HG03378 (cell line): ENCODE data around the gene DDN.

ENCODE experiments used
- ATAC-seq: cut with Tn5 transposase; IDR thresholded peaks from one replicate; pipeline ENCODE4 v1.9.1; 2021; ENCODE audit warnings: mild to moderate bottlenecking, moderate library complexity; ENCODE audit not compliant: unreplicated experiment

The DDN gene

DNA sequence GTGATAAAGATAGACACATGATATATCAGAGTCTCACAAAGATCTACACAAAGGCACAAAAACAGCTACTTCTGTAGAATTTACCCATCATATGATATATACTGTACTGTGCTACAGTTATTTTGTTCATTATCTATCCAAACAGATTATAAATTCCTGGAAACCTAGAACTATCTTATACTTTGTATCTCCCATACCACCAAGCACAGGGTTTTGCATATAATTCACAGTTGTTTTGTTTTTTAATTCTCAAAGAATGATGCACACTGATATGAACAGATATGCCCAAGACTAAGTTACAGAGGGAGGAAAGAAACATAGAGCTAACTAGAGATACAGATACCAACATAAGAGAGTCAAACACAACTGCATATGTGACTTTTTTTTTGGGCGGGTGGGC is 16.0 kb upstream of the DDN start:
- no peak for ATAC-seq

DNA sequence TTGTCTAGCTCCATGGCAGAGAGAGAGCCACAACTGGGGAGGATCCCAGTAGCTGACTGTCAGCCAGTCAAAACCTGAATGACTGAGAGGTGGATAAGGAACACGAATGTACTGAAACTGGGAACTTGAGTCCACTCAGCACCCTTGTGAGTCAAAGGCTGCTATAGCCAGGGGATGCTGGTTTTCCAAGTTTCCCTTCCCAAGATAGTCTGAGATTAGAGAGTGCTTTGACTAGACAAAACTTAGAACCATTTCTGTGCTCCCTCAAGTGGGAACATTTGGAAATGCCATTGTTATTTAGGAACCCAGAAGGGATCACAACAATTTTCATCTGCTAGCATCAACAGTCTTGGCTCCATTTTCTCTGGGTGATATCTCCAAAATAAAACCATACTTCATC is 15.4 kb upstream of the DDN start:
- ATAC-seq = no peak

DNA sequence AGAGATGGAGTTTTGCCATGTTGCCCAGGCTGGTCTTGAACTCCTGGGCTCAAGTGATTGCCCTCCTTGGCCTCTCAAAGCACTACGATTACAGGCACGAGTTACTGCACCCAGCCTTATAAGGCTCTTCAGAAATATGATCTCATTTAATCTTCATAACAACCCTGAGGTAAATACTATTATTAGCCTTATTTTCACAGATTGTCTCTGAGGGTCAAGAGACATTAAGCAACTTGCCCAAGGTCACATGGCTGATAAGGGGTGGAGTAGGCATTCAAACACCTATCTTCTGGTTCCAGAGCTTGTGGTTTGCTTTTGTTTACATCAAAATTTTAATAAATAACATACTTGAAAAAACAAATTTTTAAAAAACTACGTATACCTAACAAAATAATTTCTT is 14.3 kb upstream of the DDN start:
- no peak for ATAC-seq

DNA sequence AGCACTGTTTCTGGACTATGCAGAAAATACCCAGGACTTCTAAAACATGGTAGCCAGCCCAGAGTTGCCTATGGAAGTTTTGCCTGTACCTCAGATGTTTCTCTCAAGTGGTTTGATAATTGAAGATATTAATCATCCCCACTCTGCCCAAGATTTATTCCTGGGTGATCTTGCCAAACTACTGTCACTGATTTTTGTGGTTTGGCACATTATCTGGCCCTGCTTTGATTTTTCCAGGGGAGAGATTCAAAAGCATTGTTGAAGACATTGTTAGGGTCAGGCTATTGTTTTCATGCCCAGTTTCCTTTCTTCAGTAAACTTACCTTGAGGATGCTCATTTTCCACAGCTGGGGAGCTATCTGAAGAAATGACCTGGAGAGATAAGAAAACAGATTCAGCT is 13.6 kb upstream of the DDN start:
- ATAC-seq = no peak

DNA sequence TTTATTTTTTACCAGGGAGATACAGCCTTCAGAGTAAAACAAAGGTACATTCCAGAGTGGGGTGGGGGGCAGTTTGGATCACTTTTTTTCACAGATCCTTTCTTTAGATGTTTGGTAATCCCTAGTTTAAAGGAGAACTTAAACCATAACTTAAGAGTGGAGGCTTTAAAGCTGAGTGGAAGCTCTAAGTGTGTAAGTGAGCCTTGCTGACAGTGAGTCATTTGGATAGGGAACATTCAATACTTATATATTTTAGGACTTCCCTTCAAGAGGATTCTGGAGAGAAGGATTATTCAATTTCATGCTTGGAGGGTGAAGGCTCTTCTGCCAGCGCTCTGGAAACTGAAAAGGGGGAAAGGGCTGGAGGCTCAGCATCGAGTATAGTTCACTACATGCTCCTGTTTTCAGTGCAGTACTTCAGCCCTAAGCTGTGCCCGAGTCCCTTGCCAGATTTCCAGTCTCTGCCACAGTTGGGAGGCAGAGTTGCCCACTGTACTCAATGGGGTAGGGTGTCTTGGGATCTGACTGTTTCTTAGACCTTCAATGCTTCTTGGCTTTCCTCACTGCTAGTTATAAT is 11.0 kb upstream of the DDN start:
- no peak for ATAC-seq

DNA sequence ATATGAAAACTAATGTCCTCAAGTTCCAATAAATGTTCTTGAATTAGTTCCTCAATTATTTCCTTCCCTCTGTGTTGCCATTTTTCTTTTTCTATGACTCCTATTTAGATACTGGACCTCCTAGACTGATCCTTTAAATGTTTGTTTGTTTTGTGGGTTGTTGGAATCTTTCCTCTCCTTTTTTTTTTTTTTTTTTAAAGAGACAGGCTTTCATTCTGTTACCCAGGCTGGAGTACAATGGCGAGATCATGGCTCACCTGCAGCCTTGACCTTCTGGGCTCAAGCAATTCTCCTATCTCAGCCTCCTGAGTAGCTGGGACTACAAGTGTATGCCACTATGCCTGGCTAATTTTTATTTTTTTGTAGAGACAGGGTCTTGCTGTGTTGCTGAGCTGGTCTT is 9.8 kb upstream of the DDN start:
- ATAC-seq = no peak

DNA sequence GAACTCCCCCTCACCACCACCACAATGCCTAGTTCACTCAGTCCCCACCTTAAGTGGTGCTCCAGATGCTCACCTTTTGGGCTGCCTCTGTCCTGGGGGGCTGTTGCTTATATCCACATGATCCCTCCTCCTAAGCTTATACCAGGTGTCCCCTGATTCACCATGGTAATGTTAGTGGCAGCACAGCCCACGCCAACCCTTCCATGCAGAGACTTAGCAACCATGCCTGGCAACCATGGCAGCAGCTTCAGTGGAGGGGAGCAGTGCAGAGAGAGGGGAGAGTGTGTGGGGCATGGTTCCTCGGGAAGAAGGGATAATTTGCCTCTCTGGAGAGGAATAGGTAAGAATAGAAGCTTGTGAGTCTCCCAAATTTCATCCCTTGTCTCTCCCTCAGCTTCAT is 1.2 kb upstream of the DDN start:
- ATAC-seq = no peak

DNA sequence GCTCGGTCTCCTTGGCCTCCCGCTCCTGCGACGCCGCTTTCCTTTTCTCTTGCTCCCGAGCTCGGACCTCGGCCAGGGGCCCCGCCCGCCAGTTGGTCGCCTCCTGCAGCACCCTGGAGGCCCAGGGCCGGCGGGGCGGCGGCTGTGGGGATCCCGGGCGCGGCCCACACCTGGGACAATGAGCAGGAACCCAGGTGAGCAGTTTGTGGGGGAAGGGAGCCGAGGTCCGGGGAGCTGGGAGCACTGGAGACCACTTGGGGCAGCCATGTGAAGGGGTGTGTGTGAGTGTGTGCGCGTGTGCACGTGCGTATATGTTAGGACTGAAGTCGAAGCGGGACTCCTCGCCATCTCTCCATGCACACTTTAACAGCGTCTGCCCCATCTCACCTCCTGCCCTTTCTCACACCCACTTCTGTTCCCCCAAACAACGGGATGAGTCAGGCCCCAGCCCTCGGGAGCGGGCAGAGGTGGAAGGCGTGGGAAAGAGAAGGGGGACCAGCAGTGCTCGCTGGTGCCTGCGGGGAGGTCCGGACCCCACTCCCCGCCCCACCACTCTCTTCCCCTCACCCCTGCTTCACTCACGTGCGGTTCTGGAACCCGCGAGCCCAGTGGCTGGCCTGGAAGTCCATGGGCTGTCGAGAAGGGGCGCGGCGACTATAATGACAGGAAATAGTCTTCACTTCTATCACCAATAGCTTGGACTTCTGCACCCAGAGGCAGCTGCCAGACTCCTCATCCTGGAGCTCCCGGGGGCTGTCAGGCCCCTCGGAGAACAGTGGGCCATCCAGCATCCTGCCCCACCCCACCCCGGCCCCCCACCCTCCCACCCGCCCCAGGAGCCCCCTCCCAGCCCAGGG is 450 bp downstream of the DDN start:
- no peak for ATAC-seq

DNA sequence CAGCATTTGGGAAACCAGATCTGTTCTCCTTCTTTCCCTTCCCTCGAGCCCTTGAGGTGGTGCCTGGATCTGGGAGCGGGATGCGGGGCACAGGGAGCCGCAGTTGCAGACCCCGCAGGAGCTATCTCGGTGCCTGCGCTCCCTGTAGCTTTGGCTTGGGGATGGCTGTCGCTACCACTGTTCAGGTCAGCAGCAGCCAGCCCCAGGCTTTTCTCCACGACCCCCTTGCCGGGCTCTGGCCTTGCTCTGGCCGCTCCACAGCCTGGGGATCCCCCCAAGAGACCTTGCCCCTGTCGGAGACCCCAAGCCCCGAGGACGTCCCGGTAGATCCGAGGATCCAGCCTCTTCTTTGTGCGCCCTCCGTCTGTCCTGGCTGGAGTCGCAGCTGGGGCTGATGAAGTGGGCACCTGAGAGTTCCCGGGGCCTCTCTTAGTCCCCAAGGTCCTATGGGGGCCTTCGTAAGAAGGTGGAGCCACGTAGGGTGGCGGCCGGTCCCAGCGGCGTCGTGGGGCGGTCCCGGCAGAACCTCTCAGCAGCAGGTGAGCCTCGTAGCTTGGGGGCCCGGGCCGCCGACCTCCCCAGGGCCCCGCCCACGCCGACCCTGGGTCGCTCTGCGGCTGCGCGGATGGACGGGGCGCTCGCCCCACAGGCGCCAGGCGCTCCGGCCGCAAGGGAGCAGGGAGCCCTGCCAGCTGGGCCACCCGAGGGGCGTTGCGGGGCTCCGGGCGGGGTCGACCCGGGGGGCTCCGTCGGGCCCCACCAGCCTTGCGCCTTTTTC is 1.3 kb downstream of the DDN start:
- no peak for ATAC-seq

DNA sequence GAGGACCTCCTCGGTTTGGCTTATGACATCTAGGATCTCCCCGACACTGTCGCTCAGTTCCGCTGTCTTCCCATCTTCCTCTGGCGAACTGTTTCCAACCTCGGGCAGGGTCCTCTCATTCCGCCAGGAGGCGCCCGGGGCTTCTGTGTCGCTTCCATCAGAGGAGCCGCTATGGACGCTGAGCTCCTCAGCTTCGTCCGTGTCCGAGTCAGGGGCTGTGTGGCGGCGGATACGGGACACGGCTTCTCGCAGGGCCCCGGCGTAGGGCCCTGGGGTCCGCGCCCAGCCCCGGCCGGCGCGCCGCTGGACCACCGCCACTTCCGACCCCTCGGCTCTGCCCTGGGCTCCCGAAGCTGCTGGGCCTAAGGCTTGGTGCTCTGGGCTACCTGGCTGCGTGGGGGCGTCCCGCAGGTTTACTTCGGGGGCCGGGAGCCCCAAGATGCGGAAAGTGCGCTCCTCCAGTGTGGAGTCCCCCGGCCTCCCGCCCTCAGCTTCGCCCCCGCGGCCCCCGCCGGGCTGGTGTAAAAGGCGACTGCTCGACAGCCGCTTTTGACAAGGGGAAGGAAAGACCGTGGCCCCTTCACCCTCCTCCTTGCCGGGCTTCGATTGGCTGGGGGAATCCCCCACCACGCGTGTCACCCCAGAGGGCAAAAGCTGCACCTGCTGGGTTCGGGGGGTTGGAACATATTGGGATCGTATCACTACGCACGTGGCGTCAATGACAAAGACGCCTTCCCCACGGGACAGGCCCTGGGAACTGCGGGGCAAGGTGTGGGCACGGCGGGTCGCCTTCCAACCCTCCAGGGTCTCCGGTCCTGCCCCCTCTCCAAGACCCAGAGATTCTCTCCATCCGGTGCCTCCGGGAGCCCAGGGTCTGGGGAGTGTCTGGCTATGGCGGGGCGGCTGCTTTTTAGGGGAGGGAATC is 2.1 kb downstream of the DDN start:
- ATAC-seq = no peak

DNA sequence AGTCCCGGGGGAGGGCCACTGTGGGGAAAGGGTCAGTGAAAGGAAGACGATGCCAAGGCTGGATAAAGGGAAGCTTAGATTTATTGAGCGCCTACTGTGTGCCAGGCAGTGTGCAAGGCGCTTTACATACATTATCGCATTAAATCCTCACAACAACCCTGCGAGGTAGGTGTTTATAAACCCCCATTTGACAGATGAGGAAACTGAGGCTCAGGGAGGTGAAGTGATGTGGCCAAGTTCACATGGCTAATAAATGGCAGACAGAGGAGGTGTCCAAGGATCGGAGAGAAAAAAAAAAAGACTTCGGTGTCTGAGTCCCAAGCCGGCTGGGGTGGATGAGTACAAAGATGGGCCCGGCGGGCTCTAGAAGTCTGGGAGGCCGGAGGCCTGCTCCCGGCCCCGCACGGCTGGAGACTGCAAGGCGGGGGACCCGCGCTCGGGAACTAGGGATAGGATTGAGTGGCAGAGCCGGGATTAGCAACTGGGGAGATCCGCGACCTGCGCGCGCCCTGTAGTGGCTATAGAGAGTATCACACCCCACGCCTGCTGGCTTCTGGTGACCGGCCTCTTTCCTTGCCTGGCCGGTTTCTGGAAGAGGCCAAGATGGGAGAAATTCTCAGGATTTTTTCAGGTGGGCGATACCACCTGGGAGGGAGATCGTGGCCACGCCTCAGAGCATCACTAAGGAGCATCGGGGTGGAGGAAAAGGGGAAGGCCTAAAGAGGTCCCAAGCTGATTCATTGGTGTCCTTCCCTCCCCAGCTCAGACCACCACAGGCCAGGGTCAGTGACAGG is 3.9 kb downstream of the DDN start:
- ATAC-seq = no peak

DNA sequence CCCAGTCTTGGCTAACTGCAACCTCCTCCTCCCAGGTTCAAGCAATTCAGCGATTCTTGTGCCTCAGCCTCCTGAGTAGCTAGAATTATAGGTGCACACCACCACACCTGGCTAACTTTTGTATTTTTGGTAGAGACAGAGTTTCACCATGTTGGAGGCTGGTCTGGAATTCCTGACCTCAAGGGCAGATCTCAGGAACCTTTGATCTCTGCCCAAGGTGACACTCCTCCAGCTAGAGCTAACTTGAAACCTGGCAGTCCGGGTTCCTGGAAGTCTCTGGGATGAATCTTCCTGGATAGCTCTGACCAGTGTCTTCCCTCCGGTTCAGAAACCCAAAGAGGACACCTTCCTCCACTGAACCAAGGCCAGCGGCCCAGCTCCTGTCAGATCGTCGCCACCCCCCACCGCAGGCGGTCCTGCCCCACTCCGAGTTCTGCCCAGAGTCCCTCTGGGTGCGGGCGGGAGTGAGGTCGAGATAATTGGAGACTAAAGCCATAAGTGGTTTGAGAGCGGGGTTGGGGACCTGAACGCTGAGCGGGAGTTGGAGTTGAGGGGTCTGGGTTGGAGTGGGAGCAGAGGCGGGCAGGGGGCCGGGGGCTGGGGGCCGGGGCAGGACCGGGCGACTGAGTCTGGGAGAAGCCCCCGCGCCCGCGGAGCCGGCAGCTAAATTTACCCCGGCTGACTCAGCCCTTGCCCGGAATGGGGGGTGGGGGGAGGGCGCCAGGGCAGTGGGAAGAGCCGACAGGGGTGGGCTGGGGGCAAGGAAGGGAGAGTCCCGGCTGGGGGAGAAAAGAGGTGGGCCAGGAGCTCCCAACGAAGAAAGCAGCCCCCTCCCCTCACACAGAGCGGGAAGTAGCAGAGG is 4.7 kb downstream of the DDN start:
- ATAC-seq = no peak

DNA sequence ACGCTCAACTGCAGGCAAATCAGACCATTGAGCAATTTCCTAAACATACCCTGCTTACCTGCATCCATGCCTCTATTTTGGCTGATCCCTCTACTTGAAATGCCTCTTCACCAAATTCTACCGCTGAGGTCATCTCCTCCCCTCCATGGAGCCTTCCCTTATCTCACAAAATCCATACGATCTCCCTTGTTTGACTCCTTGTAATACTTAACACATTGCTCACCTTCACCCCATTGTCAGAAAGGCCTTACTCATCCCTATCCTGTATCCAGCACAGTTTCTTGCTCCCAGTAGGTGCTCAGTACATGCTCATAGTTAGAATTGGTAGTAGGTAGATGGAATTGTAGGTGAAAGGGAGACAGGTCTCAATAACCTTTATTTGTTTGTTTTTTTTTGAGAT is 5.4 kb downstream of the DDN start:
- no peak for ATAC-seq

DNA sequence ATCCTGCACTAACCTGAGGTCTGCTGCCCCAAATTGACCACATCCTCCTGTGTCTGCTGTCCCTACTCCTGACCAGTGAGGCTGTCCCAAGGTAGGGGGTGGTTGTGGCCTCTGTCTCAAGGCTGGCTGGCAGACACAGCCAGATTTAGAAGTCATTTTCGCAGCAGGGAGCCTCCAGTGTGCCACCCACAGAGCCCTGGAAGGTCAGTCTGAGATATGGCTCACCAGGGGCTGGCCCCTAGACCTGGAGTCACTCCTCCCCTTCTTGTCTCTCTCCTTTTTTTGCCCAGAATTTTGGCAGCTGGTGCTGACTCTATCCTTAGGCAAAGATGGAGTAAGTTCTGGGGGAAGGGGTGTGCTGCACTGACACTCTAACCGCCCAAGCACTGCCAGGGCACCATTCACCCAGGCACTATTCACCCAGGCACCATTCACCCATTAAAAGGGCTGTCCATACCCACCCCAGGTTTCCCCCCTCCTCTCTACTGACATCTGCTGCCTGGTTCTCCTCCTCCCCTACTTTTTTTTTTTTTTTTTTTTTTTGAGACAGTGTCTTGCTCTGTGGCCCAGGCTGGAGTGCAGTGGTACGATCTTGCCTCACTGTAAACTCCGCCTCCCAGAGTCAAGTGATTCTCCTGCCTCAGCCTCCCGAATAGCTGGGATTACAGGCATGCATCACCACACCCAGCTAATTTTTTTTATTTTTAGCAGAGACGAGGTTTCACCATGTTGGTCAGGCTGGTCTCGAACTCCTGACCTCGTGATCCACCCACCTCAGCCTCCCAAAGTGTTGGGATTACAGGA is 7.7 kb downstream of the DDN start:
- no peak for ATAC-seq

DNA sequence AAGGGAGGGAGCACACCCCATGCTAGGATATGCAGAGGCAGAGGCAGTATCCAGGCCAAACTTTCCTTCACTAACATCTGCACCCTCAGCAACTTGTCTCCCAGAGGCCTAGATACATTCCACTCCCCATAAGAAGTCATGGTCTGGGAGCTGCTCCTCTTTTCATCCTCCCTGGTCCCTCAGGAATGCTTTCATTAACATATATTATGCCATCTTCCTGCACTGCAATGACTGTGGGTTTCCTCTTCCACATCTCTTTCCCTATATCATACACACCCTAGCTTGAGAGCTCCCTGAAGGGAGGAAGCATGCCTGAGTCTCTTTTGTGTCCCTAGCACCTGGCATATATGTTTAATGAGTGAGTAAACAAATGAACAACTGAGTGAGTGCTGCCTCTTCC is 8.6 kb downstream of the DDN start:
- no peak for ATAC-seq

DNA sequence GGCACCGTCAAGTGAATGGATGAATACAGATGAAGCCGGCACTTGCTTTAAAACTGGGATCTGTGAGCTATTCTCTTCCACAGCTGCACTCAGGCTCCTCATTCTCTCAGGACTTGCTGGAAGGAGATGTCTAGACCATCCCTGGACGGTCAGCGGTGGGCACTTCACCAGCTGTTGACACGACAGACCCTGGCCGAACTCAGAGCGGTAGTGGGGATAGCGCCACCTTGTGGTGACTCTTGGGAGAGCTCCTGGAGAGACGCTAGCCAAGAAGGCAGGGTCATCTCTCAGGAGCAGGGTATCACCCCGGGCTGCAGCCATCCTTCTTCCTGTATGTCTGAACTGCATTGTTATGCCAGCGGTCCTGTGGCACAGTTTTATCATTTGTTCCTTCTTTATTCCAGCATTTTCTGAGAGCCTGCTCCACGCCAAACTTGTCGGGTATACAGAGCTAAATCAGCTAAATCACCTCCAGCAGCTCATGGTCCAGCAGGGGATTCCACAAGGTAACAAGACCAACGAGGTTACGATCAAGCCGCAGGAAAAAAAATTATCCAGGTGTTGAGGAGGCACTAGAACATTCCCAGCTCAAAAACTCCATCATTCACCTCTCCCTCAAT is 11.0 kb downstream of the DDN start:
- ATAC-seq = no peak

DNA sequence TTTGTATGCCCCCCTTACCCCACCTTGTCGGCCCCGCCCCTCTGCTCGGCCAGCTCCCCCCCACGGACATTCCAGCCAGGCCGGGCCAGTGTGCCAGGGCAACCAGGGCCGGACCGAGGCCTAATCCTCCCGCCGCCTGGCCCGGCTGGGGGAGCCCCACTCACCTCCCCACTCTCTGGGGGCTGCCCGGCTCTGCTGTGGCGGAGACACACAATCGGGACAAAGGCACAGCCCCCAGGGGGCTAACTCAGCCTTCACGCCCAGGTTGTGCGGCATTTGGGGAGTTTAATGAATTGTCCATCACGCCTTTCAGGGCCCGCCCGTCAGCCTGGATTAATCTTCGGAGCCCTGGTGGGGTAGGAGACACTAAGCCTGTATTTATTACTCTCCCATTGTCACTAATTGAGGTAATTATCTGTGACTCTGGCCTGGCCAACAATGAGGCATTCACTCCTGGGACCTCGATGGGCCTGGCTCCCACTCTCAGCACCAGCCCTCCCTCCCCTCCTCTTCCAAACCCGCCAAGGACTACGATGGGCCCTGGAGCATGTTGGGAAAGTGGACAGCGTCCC is 12.4 kb downstream of the DDN start:
- ATAC-seq = no peak

DNA sequence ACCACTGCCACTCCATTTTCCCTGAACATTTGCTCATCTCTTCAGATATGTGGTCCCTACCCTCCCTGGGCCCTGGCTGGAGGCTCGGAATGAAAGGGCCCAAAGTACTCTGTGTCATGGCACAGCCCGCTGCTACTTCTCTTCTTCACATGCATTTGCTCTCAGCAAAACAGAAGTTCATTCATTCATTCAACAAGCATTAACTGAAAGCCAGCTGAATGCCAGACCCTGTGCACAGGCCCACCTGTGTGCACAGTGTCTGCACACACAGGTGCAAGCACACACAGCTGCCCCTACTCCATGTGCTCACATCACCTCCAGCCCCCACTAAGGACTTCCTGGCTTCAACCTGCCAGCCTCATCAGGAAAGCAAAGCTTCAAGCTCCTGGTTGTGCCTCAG is 13.3 kb downstream of the DDN start:
- ATAC-seq = no peak
